PFSK-1 (cell line): Measurements from ENCODE around the gene CD40LG.

Experiments used
- FOXP2 ChIP-seq: optimal IDR thresholded peaks from 2 replicates; pipeline ENCODE3; 2011; ENCODE audit warnings: borderline replicate concordance, control low read depth, inconsistent platforms; ENCODE audit not compliant: insufficient read depth; ENCODE audit errors: extremely low read length, extremely low read depth
- POLR2AphosphoS5 ChIP-seq: IDR thresholded peaks from 2 replicates; pipeline ENCODE4 v1.6.1; 2012; ENCODE audit warnings: low read depth, mild to moderate bottlenecking, control low read depth, low read length, moderate library complexity
- REST ChIP-seq, 2 experiments: IDR thresholded peaks; 2 replicates each; pipeline versions ENCODE4 v1.6.1 to v1.8.0; 2011 to 2012; ENCODE audit warnings: low read depth in 2 of 2, low read length in 2 of 2, control low read depth in 1 of 2, inconsistent platforms in 1 of 2, mild to moderate bottlenecking in 1 of 2, moderate library complexity in 1 of 2; ENCODE audit not compliant: insufficient read depth in 1 of 2
- SIN3A ChIP-seq: IDR thresholded peaks from 2 replicates; pipeline ENCODE4 v1.6.1; 2012; ENCODE audit warnings: mild to moderate bottlenecking, low read length, moderate library complexity, borderline replicate concordance; ENCODE audit not compliant: insufficient read depth

- TF ChIP-seq POLR2AphosphoS5 (no peak), SIN3A (no peak), FOXP2 (no peak), REST (IDR thresholded peaks at IDR 0.05; ENCODE audit: insufficient read depth in 1 of 2, low read depth in 2 of 2, low read length in 2 of 2) (no peak)
These were observed 49.3 kb upstream of the CD40LG start for GRCh38 chrX:136598631-136599030.
